Activated T-cell treated with anti-CD3 and anti-CD28 coated beads, Interleukin-2, amount 50 U/mL, for 48 hours (primary cell): Measurements from ENCODE around the gene DOK3.

ENCODE experiments used
- DNase-seq, 2 experiments: peaks; one replicate each; pipeline ENCODE4 v3.0.0-alpha.2; 2020

The DOK3 gene, protein sequence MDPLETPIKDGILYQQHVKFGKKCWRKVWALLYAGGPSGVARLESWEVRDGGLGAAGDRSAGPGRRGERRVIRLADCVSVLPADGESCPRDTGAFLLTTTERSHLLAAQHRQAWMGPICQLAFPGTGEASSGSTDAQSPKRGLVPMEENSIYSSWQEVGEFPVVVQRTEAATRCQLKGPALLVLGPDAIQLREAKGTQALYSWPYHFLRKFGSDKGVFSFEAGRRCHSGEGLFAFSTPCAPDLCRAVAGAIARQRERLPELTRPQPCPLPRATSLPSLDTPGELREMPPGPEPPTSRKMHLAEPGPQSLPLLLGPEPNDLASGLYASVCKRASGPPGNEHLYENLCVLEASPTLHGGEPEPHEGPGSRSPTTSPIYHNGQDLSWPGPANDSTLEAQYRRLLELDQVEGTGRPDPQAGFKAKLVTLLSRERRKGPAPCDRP

GRCh38 chr5:177509381-177509951 lies at the start of gene DOK3:
Gene DOK3 (minus strand): TSS chr5:177509826. CDS start chr5:177509540, 286 bp downstream.
- no peak for DNase-seq

GRCh38 chr5:177557796-177558195 lies 48.2 kb upstream of the DOK3 start:
- DNase-seq: no peak

DNA sequence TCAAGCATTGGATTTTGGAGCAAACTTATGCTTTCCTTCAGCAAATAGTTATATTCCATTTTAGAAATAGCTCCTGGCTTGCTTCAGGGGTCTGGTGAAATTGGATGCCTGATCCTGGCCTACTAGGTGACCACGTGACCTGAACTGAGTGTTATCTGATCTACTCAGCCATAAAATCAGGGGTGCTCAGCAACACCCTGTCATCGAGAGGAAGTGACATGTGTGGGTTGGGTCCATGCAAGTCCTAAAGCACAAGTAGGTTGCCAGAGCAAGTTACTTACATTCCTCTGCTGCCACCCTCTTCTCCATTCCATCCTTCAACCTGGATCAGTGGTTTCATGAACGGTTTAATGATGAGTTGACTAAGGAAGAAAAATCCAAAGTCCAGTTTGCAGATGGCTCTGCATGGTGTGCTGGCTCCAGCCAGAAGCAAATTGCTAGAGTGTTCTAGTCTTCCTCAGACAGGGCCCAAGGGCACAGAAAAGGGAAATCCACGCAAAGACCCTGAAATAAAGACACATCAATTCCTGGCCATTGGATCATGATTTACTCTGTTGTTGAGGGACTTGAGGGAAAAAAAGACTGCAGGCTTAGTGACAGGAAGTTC lies 47.5 kb upstream of the DOK3 start:
- no peak for DNase-seq

DNA sequence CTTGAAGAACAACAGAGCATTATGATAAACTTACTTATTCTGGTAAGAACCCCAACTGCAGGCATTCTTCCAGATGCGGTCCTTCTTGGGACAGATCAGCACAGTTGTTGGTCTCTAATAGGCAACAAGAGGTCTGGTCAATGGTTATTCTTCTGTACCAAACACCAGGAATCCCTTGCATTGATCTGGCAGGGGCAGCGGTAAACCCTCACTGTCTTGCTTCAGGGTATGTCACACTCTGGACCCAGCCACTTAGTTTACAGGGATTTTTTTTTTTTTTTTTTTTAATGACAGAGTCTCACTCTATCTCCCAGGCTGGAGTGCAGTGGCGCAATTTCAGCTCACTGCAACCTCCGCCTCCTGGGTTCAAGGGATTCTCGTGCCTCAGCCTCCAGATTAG lies 46.0 kb upstream of the DOK3 start:
- no peak for DNase-seq

DNA sequence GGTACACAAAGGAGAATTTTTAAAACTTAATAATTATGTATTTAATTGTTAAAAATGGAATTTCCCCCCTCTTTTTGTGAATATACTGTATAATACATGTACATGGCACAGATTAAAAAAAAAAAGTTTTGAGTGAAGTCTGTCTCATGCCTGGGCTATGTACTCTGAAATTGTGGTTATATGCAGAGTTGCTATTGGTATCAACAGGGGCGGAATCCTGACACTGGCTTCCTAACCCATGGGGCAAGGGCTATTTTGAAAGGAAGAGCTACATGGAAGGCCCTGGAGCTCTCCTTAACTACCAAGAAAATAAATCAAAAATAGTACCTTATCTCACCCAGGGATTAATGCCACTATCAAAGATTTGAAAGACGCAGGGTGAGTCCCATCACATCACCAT lies 45.6 kb upstream of the DOK3 start:
- DNase-seq: no peak

- DNase-seq: peak; percentile 98 to 99
Measured at GRCh38 chr5:177554474-177555111, 45.0 kb upstream of the DOK3 start, which contains the start of gene FAM193B. Gene FAM193B (minus strand): TSS chr5:177554563. CDS start chr5:177554458, 105 bp downstream.

GRCh38 chr5:177553671-177554429 lies 44.2 kb upstream of the DOK3 start:
- DNase-seq: peak; percentile 60 to 70

- DNase-seq: no peak
Measured at GRCh38 chr5:177552839-177553455, 43.3 kb upstream of the DOK3 start.

GRCh38 chr5:177550122-177550521 lies 40.5 kb upstream of the DOK3 start:
- no peak for DNase-seq

GRCh38 chr5:177548495-177548894 lies 38.9 kb upstream of the DOK3 start:
- no peak for DNase-seq

DNA sequence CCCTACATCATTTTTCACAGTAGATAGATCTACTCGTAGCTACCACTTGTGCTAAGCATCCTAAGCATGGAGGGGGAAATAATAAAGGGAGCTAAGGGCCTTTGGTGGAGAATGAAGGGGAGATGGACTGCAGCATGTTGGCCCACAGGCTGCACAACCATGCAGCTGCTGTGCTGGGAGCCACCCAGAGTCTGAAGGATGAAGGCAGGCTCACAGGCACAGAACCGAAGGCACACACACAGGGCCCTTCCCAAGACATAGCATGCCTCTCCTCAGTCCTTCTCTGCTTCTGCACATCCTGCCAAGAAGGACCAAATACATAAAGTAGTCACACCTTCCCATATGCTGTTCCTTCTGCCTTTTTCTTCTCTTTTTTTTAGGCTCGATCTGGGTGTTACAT lies 38.1 kb upstream of the DOK3 start:
- DNase-seq: no peak

DNA sequence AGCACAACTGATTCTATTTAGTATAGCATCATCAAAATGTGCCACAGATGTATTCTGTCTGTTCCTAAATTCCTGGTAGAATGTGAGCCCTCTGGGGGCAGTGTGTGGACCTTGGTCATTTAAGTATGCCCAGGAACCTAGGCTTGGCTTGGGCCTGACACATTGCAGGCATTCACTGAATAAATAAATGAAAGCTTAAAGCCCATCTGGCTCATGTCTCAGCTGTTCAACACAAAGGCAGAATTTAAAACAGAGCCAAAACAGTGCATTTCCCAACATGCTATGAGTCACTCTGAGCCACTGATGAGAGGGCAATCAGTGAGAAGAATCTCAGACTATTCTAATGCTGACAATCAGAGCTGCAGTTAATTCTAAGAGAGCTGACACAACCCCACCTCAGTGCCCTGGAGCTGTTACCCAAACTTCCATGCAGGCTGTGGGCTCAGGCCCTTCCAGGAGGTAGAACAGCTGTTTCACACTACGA lies 36.7 kb upstream of the DOK3 start:
- DNase-seq: no peak

DNA sequence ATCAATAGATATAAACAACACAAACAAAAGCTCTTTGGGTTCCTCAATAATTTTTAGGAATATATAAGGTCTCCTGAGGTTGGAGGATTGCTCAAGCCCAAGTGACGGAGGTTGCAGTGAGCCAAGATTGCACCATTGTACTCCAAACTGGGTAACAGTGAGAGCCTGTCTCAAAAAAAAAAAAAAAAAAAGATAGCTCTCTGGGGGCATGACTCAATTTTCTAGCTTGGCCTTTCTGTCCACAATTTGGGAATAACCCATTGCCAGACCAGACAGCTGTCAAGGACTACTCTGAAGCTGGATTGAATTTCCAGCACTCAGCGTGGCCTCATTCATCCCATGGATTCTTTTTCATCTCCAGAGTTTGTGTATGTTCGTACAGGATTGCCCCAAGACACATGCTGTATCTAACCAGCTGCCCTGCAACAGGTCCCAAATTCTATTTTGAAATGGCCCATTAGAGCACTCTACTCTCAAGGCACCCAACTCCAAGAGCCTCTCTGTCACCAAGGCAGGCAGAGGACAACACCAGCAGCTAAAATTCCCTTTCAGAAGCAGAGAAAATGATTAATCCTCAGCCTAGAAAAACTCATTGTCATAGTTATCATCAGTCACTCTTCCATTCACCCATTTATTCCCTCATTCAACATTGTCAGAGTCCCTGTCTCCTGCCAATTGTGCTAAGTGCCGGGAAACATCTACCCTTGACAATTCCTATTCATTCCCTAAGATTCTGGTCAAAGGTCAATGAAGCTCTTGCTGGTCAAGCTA lies 36.0 kb upstream of the DOK3 start:
- no peak for DNase-seq

DNA sequence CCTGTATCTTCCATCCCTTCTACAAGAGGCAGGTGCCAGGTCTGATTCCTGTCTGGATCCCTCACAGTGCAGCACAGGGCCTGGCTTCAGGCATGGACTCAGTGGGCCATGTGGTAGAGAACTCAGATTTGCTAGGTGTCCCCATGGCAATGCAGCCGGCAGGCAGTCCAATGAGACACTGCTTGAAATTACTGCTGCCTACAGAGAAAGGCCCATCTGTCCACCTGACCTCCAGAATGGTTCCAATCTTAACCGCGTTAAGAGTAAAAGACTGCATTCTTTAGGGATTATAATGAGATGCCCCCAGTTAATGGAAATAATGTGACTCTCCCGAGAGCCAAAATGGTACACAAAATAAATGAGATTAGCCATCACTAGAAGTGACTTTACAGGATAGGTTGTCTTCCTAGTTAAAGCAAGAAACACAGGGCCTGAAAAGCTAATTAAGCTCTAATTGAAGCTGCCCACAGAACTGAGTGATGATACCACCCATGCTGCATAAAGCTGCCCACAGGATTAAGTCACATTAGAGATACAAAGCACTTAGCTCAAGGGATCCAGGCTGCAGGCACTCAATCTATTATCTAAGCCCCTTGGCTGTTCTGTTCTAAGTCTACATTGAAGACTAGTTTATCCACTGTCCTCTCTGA lies 33.3 kb upstream of the DOK3 start:
- DNase-seq: no peak

DNA sequence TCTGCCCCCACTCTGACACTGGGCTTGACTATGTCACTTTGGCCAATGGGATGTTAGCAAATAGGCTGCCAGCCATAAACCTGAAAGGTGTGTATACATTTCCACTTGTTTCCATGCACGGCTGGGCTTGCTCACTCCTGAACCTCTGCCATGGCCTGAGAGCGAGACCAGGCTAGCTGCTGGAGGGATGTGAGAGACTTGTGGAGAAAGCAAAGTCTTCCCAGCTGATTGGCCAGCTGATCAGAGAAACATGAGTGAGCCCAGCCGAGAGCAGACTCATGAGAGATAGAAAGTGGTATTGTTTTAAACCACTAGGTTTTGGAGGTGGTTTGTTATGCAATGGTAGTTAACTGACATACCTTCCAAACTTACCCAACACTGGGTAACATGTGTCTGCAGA lies 30.8 kb upstream of the DOK3 start:
- DNase-seq: no peak

GRCh38 chr5:177539411-177539810 lies 29.8 kb upstream of the DOK3 start:
- no peak for DNase-seq

GRCh38 chr5:177538876-177539275 lies 29.2 kb upstream of the DOK3 start:
- DNase-seq: no peak

GRCh38 chr5:177537389-177538361 lies 28.0 kb upstream of the DOK3 start:
- DNase-seq: no peak

DNA sequence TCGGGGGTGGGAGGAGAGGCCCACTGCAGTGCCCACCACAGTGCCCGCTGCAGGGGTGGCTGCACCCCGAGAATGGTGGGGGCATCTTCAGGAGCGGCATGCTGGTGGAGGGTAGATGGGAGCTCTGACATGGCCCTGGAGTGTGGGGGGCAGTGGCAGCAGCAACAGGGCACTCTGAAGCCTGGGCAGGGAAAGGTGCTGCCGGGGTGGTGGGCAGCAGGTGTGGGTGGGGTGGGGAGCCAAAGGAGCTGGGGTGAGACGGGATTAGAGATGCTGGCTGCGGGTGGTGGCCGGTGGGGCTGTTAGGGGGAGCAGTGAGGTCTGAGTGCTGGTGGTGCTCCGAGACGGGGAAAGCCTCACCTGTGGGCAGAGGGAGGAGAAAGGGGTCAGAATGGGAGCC lies 26.8 kb upstream of the DOK3 start:
- DNase-seq: no peak

- no peak for DNase-seq
Measured at GRCh38 chr5:177535125-177535524, 25.5 kb upstream of the DOK3 start.
